Embryonic facial prominence (tissue), 1 donor: ENCODE measurements around the gene P4HB.
A peak's percentile ranks its signal among the peaks of the same experiment; 100 is the strongest.

Experiments
- DNase-seq: peaks from one replicate; pipeline ENCODE4 v3.0.0-alpha.2; 2016; ENCODE audit errors: extremely low spot score

P4HB gene

GRCh38 chr17:81898029-81898866, 37.9 kb upstream of the P4HB start:
- no peak for DNase-seq

GRCh38 chr17:81895400-81895799, 35.1 kb upstream of the P4HB start:
- DNase-seq: no peak

- no peak for DNase-seq
Observed at GRCh38 chr17:81891303-81891552, 30.9 kb upstream of the P4HB start.

GRCh38 chr17:81890447-81891302, 30.3 kb upstream of the P4HB start:
- no peak for DNase-seq

- DNase-seq: no peak
Observed at GRCh38 chr17:81889602-81890001, 29.3 kb upstream of the P4HB start.

- DNase-seq: no peak
Observed at GRCh38 chr17:81888988-81889595, 28.8 kb upstream of the P4HB start.

GRCh38 chr17:81888105-81888987, 28.0 kb upstream of the P4HB start:
- DNase-seq: no peak

- DNase-seq: no peak
Observed at GRCh38 chr17:81885869-81886548, 25.7 kb upstream of the P4HB start.

- no peak for DNase-seq
Observed at GRCh38 chr17:81885454-81885853, 25.1 kb upstream of the P4HB start.

GRCh38 chr17:81884968-81885367, 24.6 kb upstream of the P4HB start:
- no peak for DNase-seq

GRCh38 chr17:81884520-81884919, 24.2 kb upstream of the P4HB start:
- no peak for DNase-seq

- no peak for DNase-seq
Observed at GRCh38 chr17:81879121-81879520, 18.8 kb upstream of the P4HB start.

GRCh38 chr17:81878294-81878693, 18.0 kb upstream of the P4HB start:
- no peak for DNase-seq

GRCh38 chr17:81877569-81877968, 17.2 kb upstream of the P4HB start:
- DNase-seq: no peak

GRCh38 chr17:81871387-81872230, 11.3 kb upstream of the P4HB start:
- peak; percentile 82 for DNase-seq

GRCh38 chr17:81870981-81871386, 10.6 kb upstream of the P4HB start, which contains the start of gene ARHGDIA:
TSS of gene ARHGDIA (minus strand) at chr17:81871337. CDS start at chr17:81869930, 1,407 bp downstream.
- no peak for DNase-seq

- DNase-seq: no peak
Observed at GRCh38 chr17:81870131-81870980, 10.0 kb upstream of the P4HB start.

- no peak for DNase-seq
Observed at GRCh38 chr17:81869221-81870130, 9.1 kb upstream of the P4HB start.
